MM.1S (cell line): ENCODE data around the gene HS1BP3.

Experiments
- EZH2phosphoT487 ChIP-seq: fragments of 300-600 bp; sonication (generic); IDR thresholded peaks from 2 replicates; pipeline ENCODE4 v1.6.1; 2018; ENCODE audit warnings: antibody characterized with exemption, low read length
- TF ChIP-seq, protein P1 (sequence below): fragments of 300-600 bp; sonication (generic); IDR thresholded peaks from 2 replicates; pipeline ENCODE4 v1.5.1; 2016; ENCODE audit warnings: antibody characterized with exemption, low read length, mixed read lengths

DNA sequence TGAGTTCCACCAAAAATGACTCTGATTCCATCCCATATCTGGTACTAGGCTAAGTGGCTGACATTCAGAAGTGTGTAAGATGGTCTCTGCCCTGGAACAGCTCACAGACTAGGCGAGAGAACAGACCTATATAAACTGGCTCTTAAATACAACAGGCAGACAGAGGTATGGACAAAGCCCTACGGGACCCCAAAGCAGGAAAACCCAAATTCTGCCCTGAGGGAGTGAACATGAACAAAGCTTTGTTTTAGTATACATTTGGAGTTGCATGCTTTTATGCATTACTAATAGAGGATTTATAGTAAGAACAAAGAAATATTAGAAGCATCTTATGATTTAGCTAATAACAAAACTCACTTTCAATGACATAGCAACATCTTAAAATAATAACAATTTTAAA lies 41.2 kb upstream of the HS1BP3 start:
- TF ChIP-seq, protein P1, sequence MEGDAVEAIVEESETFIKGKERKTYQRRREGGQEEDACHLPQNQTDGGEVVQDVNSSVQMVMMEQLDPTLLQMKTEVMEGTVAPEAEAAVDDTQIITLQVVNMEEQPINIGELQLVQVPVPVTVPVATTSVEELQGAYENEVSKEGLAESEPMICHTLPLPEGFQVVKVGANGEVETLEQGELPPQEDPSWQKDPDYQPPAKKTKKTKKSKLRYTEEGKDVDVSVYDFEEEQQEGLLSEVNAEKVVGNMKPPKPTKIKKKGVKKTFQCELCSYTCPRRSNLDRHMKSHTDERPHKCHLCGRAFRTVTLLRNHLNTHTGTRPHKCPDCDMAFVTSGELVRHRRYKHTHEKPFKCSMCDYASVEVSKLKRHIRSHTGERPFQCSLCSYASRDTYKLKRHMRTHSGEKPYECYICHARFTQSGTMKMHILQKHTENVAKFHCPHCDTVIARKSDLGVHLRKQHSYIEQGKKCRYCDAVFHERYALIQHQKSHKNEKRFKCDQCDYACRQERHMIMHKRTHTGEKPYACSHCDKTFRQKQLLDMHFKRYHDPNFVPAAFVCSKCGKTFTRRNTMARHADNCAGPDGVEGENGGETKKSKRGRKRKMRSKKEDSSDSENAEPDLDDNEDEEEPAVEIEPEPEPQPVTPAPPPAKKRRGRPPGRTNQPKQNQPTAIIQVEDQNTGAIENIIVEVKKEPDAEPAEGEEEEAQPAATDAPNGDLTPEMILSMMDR = no peak
- no peak for TF ChIP-seq EZH2phosphoT487
